PC-9 (cell line): ENCODE measurements around the gene CFL1.

Source experiments
- EZH2 ChIP-seq: fragments of 200-600 bp; sonication (generic); IDR thresholded peaks from 2 replicates; pipeline ENCODE4 v1.8.0; 2017; ENCODE audit warnings: antibody characterized with exemption, low read depth
- TF ChIP-seq, protein P1 (sequence below): fragments of 200-600 bp; sonication (generic); conservative IDR thresholded peaks from 2 replicates; pipeline ENCODE4 v1.6.1; 2017; ENCODE audit warnings: mixed run types, antibody characterized with exemption, mild to moderate bottlenecking, moderate library complexity

GRCh38 chr11:65862941-65863888 is 5.2 kb upstream of the CFL1 start:
- TF ChIP-seq EZH2, result no peak
- TF ChIP-seq, protein P1, sequence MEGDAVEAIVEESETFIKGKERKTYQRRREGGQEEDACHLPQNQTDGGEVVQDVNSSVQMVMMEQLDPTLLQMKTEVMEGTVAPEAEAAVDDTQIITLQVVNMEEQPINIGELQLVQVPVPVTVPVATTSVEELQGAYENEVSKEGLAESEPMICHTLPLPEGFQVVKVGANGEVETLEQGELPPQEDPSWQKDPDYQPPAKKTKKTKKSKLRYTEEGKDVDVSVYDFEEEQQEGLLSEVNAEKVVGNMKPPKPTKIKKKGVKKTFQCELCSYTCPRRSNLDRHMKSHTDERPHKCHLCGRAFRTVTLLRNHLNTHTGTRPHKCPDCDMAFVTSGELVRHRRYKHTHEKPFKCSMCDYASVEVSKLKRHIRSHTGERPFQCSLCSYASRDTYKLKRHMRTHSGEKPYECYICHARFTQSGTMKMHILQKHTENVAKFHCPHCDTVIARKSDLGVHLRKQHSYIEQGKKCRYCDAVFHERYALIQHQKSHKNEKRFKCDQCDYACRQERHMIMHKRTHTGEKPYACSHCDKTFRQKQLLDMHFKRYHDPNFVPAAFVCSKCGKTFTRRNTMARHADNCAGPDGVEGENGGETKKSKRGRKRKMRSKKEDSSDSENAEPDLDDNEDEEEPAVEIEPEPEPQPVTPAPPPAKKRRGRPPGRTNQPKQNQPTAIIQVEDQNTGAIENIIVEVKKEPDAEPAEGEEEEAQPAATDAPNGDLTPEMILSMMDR, result no peak
